Jurkat, Clone E6-1 (cell line): ENCODE data around the gene RPUSD1. TPM values are rescaled to one million over a fixed set of nuclear protein-coding genes. Genes with fewer than 3 reads are reported as not detected.
"Not testable (repeated sequence)": the region's sequence is repeated elsewhere in the genome, so short reads cannot be mapped to it uniquely, and the experiment has no call there.

Experiments
- DNase-seq: peaks from one replicate; pipeline ENCODE4 v3.0.0-alpha.2; 2011; ENCODE audit warnings: low read depth, low spot score
- H3K4me3 ChIP-seq: 2 replicates; pipeline ENCODE4 v1.5.1; 2011; ENCODE audit warnings: mild to moderate bottlenecking, low read length, control low read depth, moderate library complexity
- polyA plus RNA-seq: library from polyadenylated mRNA; unstranded; fragments of >200 nt; gene quantifications from one replicate; pipeline ENCODE4 v1.2.1, GENCODE V29; 2012; ENCODE audit warnings: missing spikeins; ENCODE audit not compliant: insufficient read length, insufficient read depth

Gene RPUSD1, protein sequence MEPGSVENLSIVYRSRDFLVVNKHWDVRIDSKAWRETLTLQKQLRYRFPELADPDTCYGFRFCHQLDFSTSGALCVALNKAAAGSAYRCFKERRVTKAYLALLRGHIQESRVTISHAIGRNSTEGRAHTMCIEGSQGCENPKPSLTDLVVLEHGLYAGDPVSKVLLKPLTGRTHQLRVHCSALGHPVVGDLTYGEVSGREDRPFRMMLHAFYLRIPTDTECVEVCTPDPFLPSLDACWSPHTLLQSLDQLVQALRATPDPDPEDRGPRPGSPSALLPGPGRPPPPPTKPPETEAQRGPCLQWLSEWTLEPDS
- polyA plus RNA-seq = 18.3 TPM

GRCh38 chr16:787978-788398 lies at the start of gene RPUSD1:
TSS of gene RPUSD1 (minus strand) at chr16:788381. CDS start at chr16:787737, 644 bp downstream.
- no peak for DNase-seq
- H3K4me3 ChIP-seq = peak within 1 kb of the TSS; percentile 89

GRCh38 chr16:836822-837221 lies 48.6 kb upstream of the RPUSD1 start:
- not testable (repeated sequence) for DNase-seq, H3K4me3 ChIP-seq

- no peak overlapping the region for H3K4me3 ChIP-seq
- no peak for DNase-seq
Observed at GRCh38 chr16:836221-836620, 48.0 kb upstream of the RPUSD1 start.

DNA sequence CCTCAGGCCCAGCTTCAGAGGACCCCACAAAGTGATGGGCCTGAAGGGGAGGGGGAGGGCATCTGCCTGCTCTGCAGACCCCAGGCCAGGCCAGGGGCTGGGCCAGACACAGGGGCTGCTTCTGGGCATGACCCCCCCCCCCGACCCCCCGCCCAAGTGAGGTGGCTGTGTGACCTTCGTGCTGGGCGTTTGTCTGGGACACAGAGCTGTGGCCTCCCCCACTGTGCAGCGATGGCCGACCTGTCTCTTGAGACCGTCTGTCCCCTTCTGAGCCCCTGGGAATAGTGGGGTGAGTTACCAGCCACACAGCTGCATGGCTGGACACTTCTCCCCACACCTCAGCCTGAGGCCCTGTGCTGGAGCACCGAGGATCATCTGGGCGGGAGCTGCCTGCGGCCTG lies 47.2 kb upstream of the RPUSD1 start:
- no peak for DNase-seq
- no peak overlapping the region for H3K4me3 ChIP-seq

- DNase-seq = no peak
- no peak overlapping the region for H3K4me3 ChIP-seq
Observed at GRCh38 chr16:833411-833810, 45.2 kb upstream of the RPUSD1 start.

DNA sequence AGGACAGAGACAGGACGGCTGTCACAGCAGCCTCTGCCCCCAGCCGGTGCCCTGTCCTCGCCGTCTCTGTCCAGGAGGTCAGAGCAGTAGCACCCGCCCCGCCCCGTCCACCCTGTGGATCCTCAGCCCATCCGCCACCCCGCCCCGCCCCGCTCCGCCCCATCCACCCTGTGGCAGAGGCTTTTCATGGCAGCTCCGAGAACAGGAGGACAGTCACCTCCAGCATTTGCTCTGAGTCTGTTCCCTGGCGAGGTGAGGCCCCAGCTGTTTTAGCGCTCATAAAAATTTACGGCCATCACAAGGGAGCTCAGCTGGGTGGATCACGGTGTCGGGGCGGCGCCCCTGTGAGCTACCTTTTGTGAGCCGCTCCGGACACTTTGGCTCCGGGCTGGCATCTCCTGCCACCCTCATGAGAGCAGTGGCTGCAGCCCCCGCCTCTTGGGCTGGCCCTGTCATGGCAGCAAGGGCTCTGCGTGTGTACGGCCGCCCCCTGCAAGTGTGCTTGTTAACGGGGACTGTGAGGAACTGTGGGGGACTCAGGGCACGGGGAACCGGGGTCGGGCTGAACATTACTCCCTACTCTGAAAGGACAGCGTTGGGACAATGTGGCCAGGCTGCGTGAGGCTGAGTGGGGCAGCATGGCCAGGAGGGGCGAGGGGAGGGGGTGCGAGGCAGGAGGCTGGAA lies 44.6 kb upstream of the RPUSD1 start:
- H3K4me3 ChIP-seq = no peak overlapping the region
- no peak for DNase-seq

- no peak for DNase-seq
- H3K4me3 ChIP-seq = no peak overlapping the region
Observed at GRCh38 chr16:831571-832413, 43.6 kb upstream of the RPUSD1 start.

GRCh38 chr16:830871-831570 lies 42.8 kb upstream of the RPUSD1 start:
- DNase-seq = no peak
- no peak overlapping the region for H3K4me3 ChIP-seq

- no peak overlapping the region for H3K4me3 ChIP-seq
- no peak for DNase-seq
Observed at GRCh38 chr16:830107-830870, 42.1 kb upstream of the RPUSD1 start.

DNA sequence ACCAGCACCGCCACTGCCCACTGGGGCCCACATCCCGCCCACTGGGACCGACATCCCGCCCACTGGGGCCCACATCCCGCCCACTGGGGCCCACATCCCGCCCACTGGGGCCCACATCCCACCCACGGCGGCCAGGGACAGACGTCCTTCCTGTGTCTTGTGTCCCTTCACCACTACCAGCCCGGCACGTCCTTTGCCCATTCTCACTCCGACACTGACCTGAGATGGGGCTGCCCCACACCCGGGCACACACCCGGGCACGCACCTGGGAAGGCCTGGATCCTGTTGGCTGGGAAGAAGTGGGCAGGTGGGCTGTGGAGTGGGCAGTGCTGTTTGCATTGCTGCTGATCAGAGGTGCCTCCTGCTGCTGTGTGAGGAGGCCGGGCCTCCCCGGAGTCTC lies 40.7 kb upstream of the RPUSD1 start:
- no peak overlapping the region for H3K4me3 ChIP-seq
- DNase-seq = no peak

- no peak for DNase-seq
- no peak overlapping the region for H3K4me3 ChIP-seq
Observed at GRCh38 chr16:827513-827912, 39.3 kb upstream of the RPUSD1 start.

DNA sequence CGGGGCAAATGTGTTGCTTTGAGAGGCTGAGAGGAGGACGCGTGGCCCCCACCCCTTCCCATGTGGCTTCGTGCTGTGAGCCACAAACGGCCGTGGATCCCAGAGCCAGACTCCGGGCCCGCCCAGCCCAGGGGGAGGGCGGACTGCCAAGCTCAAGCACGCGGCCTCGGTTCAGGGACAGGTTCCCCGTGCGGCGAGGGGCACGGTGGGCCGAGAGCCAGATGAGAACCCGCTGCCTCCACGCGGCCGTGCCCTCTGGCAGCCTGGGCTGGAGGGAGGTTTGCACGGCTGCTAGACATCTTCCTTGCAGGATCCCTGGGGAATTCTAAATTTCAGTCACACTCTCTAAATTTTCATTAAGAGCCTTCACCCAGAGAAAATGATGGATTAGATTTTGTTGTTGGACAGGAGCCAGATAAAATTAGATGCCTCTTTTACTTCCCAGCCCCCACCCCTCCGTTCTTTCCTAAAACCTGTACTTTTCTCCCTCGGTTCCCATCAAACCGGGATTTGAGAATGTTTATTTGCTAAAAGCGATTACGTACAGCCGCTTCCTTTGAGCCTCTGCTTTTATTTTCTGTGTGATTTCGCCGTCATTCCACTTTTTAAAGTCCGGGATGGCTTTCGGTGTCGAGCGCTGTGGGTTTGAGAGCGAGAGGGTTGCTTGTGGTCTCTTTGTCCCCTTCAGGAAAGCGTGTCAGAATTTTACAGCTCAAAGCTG lies 37.3 kb upstream of the RPUSD1 start:
- peak overlapping the region; percentile 5; the same call in 1 of the 2 replicates for H3K4me3 ChIP-seq
- no peak for DNase-seq

DNA sequence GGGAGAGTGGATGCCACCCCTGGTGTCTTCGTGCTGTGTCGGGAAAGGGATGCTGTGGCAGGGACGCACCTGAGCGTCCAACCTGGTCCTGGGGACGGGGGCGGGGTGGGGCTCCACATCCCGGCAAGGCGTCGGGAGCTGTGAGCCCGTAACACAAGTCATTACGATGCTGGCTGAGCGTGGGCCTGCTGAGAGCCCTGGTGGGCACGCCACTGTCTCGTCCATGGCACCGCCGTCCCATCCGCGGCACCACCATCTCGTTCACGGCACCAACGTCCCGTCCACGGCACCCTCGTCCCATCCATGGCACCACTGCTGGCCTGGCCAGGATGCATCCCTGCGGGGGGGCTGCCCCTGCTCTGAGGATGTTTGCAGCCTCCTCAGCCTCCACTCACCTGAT lies 36.4 kb upstream of the RPUSD1 start:
- DNase-seq = no peak
- H3K4me3 ChIP-seq = no peak overlapping the region

DNA sequence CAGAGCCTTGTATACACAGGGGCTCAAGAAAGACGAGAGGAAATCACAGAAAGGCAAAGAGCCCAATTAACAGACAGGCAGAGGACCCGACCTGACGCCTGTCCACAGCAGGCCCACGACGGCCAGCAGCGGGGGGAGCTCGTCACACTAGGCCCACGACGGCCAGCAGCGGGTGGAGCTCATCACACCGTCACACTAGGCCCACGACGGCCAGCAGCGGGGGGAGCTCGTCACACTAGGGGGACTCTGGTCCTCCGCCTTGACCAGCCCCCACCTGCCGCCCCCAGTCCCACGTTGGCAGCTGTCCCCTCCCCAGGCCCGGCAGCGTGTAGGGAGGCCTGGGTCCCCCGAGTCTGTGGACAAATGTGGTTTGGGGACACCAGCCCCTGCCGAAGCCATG lies 36.0 kb upstream of the RPUSD1 start:
- DNase-seq = no peak
- no peak overlapping the region for H3K4me3 ChIP-seq

DNA sequence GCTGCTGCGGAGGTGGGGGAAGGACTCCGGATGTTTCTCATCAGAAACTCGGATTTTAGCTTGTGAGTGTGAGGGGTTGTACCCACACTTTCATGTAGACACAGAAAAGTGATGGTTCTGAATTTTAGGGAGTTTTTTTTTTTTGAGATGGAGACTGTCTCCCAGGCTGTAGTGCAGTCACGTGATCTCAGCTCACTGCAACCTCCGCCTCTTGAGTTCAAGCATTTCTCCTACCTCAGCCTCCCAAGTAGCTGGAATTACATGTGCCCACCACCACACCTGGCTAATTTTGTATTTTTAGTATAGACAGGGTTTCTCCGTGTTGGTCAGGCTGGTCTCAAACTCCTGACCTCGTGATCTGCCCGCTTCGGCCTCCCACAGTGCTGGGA lies 34.7 kb upstream of the RPUSD1 start:
- H3K4me3 ChIP-seq = no peak overlapping the region
- DNase-seq = no peak

DNA sequence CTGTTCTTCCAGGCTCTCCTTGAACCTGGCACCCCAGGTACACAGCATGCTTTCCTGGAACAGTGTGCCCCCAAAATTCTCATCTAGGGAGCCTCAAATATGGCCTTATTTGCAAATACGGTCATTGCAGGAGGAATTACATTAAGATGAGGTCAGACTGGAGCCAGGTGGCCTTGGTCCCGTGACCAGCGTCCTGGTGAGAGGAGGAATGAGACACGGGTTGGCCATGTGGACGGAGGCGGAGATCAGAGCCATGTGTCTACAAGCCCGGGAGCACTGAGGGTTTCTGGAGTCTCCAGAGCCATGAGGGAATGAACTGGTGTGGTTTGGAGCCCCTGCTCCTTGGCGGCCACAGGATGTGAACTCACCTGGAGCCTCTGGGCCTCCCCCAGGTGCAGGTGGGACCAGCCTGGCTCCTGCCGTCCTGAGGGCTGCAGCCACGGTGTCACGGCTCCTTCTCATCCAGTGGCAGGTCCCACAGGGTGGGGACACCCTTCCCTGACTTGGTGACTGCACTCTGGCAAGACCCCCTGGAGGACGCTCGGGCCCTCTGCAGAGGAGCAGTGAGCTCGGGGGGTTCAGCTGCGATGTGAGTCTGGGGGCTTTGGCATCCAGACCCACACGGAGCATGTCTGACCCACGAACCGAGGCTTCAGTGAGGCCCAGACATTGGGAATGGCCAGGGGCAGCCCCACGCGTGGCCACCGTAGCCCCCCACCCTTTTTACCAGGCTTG lies 34.2 kb upstream of the RPUSD1 start:
- DNase-seq = no peak
- H3K4me3 ChIP-seq = no peak overlapping the region

DNA sequence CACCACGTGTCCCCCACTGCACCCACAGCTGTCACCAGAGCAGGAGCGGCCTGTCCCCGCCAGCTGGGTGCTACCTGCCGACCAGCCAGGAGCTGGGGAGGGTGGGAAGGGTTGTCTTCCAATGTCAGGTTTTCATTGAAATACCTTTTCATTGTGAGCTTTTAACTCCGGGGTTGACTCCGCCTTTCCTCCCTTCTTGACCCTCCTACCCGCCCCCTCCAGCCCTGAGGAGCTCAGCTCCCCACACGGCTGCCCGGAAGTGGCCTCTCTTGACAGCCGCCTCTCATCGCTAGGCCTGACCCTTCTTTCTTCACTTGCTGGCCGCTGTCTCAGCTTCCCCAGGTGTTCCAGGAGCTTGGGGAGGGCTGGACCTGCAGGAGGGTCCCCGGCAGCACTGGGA lies 33.6 kb upstream of the RPUSD1 start:
- DNase-seq = no peak
- H3K4me3 ChIP-seq = no peak overlapping the region
